ENCODE measurements around the gene ERP27.

GRCh38 chr12:14905269-14906004, 32.9 kb downstream of the ERP27 start:
- TF ChIP-seq CTCF (IDR thresholded peaks at IDR 0.05) (no peak), POLR2A (IDR thresholded peaks at IDR 0.05) (no peak)

Data from thyroid gland (tissue), 4 donors.